ENCODE results near the gene CPEB2. TPM values are rescaled to one million over a fixed set of nuclear protein-coding genes. Genes with fewer than 3 reads are reported as not detected.

Gene CPEB2
- total and polyA plus RNA-seq, 5 donors = 5.3 to 18.3 (median 13.2) TPM

DNA sequence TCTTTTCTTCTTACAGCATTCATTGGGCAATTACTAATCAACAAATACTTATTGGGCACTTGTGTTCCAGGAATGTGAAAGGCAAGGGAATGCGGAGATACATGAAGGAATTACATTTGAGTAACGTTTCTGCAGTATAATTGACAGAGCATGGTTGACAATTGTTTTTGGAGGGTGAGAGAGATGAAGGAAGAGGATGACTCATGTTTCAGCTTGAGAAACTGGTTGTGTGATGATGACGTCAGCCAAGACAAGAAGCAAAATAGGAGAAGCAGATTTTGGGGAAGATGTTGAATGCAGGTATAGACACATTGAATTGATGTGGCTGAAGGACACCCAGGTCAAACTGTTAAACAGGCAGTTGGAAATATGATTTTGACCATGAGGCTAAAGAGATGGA is 8.0 kb upstream of the CPEB2 start:
- WGBS = 62% methylated on average over 3 of the region's 3 CpGs
- Histone ChIP-seq H3K9me3 (ENCODE audit: control insufficient read depth, low read length) (no peaks in the 10 kb centered on the region), H3K4me1 (ENCODE audit: control insufficient read depth, insufficient read depth, low read length) (no peaks in the 10 kb centered on the region), H3K27ac (ENCODE audit: low read length) (no peak overlapping the region), H3K27me3 (ENCODE audit: control insufficient read depth, insufficient read depth) (no peaks in the 10 kb centered on the region), H3K4me3 (ENCODE audit: low read length) (no peak overlapping the region)
- ATAC-seq (no peak), DNase-seq (no peak)
- intact Hi-C loops (cut with DNase I) = no loop called here

DNA sequence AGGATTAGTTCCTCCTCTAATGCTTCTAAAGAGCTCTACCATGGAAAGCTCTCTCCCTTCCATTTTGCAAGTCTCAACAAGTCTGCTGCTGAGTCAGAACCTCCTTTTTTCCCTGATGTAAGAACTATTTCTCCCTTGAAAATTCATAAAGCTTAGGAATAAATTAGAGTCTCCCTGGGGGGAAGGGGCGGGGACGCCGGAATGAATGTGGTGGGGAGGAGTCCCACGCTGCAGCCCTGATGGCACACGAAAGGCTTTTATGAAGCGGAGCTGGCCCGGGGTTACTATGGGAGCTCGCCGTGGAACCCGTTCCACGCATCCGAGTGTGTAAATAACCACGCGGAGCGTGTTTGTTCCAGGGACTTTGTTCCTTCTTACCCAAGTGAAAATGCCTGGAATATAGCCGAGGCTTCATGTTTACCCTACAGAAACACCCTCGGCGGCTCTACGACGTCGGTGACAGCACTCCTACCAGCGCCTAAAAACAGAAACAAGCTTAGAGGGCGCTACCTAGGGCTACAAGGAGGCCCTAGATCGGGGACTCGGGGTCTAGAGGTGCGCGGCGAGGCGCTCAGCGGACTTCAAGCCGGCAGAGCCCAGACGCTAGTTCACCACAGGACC is 923 bp upstream of the CPEB2 start:
- H3K4me3 ChIP-seq (ENCODE audit: low read length) = peak overlapping the region; percentile 83
- peak overlapping the region; percentile 97 for H3K27ac ChIP-seq (ENCODE audit: low read length)
- no peaks in the 10 kb centered on the region for H3K9me3 ChIP-seq (ENCODE audit: control insufficient read depth, low read length)
- intact Hi-C loops (cut with DNase I) = loop anchor here in 1 of 4 donors (5.0 kb wide), 1 partner anchor 84 kb away; no protein-coding TSS in a partner anchor
- peak; percentile 88 to 92 (median 89) for DNase-seq
- under 1% methylated on average over 32 of the region's 32 CpGs for WGBS
- no peaks in the 10 kb centered on the region for H3K4me1 ChIP-seq (ENCODE audit: control insufficient read depth, insufficient read depth, low read length)
- peak; percentile 47 to 57 for ATAC-seq
- no peaks in the 10 kb centered on the region for H3K27me3 ChIP-seq (ENCODE audit: control insufficient read depth, insufficient read depth)

DNA sequence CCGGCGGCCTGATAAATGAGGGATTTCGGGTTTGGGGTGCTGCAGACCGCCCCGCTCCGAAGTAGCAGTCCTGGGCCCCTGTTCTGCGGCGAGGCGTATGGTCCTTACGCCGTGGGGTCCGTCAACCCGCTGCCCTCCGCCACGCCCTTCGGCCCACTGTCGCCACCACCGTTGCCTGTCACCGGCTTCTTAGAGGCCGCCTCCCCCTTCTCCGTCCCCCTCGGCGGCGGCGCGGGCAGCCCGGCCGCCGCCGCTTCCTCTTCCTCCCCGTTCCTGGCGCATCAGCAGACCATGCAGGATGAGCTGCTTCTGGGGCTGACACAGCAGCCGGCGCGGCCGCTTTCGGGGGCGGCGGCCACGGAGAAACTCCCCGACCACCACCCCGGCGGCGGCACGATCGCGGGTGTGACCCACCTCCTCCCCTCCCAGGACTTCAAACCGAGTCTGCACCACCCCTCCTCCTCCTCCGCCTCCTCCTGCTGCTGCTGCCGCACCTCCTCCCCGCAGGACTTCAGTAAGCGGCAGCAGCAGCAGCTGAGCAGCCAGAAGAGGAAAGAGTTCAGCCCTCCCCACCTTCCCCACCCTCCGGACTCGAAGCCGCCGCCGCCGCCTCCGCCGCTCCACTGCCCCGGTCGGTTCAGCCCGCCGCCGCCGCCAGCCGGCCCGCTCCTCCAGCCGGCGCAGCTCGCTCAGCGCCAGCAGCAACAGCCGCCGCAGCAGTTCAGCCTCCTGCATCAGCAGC is 549 bp downstream of the CPEB2 start:
- H3K4me1 ChIP-seq (ENCODE audit: control insufficient read depth, insufficient read depth, low read length) = no peaks in the 10 kb centered on the region
- intact Hi-C loops (cut with DNase I) = loop anchor here in 1 of 4 donors (5.0 kb wide), 1 partner anchor 86 kb away; no protein-coding TSS in a partner anchor
- WGBS = under 1% methylated on average over 74 of the region's 74 CpGs

DNA sequence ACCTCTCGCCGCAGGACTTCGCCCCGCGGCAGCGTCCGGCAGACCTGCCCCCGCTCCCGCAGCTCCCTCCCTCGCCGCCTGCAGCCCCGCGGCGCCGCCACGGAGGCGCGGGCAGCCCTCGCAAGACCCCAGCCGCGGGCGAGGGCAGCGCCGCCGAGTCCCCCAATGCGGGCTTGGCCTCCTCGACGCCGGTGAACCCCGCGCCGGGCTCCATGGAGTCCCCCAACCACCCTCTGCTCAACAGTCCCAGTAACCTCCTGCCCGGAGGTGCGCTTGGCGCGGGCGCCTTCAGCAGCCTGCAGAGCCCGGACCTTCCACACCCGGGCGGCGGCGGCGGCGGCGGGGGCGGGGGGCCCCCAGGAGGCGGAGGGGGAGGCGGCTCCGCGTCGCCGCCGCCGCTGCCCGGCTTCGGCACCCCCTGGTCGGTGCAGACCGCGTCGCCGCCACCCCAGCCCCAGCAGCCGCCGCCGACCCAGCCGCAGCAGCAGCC is 1.2 kb downstream of the CPEB2 start:
- under 1% methylated on average over 65 of the region's 65 CpGs for WGBS
- H3K27ac ChIP-seq (ENCODE audit: low read length) = peak overlapping the region; percentile 99
- ATAC-seq = no peak
- intact Hi-C loops (cut with DNase I) = loop anchor here in 1 of 4 donors (5.0 kb wide), 1 partner anchor 86 kb away; no protein-coding TSS in a partner anchor
- H3K4me1 ChIP-seq (ENCODE audit: control insufficient read depth, insufficient read depth, low read length) = no peaks in the 10 kb centered on the region
- no peaks in the 10 kb centered on the region for H3K27me3 ChIP-seq (ENCODE audit: control insufficient read depth, insufficient read depth)
- no peaks in the 10 kb centered on the region for H3K9me3 ChIP-seq (ENCODE audit: control insufficient read depth, low read length)
- peak; percentile 61 to 87 (median 83) for DNase-seq
- peak overlapping the region; percentile 93 for H3K4me3 ChIP-seq (ENCODE audit: low read length)

More for the DNA sequence above, 549 bp downstream of the CPEB2 start:
- no peaks in the 10 kb centered on the region for H3K9me3 ChIP-seq (ENCODE audit: control insufficient read depth, low read length)
- peak overlapping the region; percentile 99 for H3K27ac ChIP-seq (ENCODE audit: low read length)
- ATAC-seq (peak; percentile 50 to 59), DNase-seq (peak; percentile 80 to 93 (median 92))
- H3K4me3 ChIP-seq (ENCODE audit: low read length) = peak overlapping the region; percentile 93
- H3K27me3 ChIP-seq (ENCODE audit: control insufficient read depth, insufficient read depth) = no peaks in the 10 kb centered on the region

DNA sequence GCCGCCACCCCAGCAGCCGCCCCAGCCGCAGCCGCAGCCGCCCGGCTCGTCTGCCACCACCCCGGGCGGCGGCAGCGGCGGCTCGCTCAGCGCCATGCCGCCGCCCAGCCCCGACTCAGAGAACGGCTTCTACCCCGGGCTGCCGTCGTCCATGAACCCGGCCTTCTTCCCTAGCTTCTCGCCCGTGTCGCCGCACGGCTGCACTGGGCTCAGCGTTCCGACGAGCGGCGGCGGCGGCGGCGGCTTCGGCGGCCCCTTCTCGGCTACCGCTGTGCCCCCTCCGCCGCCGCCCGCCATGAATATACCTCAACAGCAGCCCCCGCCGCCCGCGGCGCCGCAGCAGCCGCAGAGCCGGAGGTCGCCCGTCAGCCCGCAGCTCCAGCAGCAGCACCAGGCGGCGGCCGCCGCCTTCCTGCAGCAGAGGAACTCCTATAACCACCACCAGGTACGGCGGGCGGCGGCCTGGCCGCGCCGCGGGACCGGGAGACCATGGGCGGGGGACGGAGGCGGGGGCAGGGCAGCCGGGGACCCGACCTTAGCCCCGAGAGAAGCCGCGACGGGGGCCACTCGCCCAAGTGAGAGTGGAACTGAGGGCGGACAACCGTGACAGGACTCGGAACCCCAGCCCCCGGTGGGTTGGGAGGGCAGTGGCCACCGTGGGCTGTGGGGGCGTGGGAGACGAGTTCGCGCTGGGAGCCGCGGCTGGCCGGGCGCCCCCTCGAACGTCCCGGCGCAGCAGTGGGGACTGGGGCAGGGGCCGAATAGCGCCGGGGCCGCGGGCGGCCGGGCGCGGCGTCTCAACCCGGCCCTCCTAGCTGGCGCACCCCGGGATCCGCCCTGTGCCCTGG is 1.8 kb downstream of the CPEB2 start:
- Histone ChIP-seq H3K9me3 (ENCODE audit: control insufficient read depth, low read length) (no peaks in the 10 kb centered on the region), H3K4me1 (ENCODE audit: control insufficient read depth, insufficient read depth, low read length) (no peaks in the 10 kb centered on the region), H3K27me3 (ENCODE audit: control insufficient read depth, insufficient read depth) (no peaks in the 10 kb centered on the region), H3K4me3 (ENCODE audit: low read length) (peak overlapping the region; percentile 93), H3K27ac (ENCODE audit: low read length) (peak overlapping the region; percentile 99)
- WGBS = under 1% methylated on average over 109 of the region's 109 CpGs
- intact Hi-C loops (cut with DNase I) = loop anchor here in 1 of 4 donors (5.0 kb wide), 1 partner anchor 87 kb away; no protein-coding TSS in a partner anchor
- peak in 1 of 2 donors; percentile 2 for ATAC-seq
- DNase-seq = peak; percentile 56 to 83 (median 83)

DNA sequence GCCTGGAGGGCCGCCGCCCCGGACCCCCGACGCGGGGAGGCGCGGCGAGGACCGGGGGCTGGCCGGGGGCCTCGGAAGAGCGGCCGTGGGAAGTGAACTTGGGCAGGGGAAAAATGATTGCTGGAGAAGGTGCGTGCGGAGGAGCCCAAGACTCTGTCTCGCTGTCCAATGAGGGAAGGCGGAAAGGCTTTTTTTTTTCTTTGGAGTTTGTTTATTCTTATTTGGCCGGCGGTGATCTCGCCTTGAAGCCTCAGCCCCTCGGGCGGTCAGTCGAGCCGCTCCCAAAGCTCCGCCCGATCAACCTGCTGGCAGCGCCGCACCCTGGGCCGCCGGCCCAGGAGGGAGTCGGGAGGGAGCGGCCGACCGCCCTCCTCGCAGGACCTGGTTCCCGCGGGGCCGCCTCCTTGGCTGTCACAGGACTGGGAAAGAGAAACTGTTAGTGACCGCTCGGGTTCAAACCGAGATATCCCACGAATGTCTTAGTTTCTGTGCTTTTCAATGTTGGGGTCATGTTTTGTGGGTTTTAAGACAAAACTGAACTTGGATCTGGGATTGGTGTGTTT is 2.5 kb downstream of the CPEB2 start:
- H3K4me3 ChIP-seq (ENCODE audit: low read length) = peak overlapping the region; percentile 93
- ATAC-seq (peak; percentile 43 to 54), DNase-seq (peak; percentile 89 to 95 (median 95))
- no peaks in the 10 kb centered on the region for H3K27me3 ChIP-seq (ENCODE audit: control insufficient read depth, insufficient read depth)
- no peaks in the 10 kb centered on the region for H3K4me1 ChIP-seq (ENCODE audit: control insufficient read depth, insufficient read depth, low read length)
- H3K9me3 ChIP-seq (ENCODE audit: control insufficient read depth, low read length) = no peaks in the 10 kb centered on the region
- peak overlapping the region; percentile 99 for H3K27ac ChIP-seq (ENCODE audit: low read length)
- intact Hi-C loops (cut with DNase I) = loop anchor here in 1 of 4 donors (5.0 kb wide), 1 partner anchor 88 kb away; no protein-coding TSS in a partner anchor
- under 1% methylated on average over 43 of the region's 43 CpGs for WGBS

DNA sequence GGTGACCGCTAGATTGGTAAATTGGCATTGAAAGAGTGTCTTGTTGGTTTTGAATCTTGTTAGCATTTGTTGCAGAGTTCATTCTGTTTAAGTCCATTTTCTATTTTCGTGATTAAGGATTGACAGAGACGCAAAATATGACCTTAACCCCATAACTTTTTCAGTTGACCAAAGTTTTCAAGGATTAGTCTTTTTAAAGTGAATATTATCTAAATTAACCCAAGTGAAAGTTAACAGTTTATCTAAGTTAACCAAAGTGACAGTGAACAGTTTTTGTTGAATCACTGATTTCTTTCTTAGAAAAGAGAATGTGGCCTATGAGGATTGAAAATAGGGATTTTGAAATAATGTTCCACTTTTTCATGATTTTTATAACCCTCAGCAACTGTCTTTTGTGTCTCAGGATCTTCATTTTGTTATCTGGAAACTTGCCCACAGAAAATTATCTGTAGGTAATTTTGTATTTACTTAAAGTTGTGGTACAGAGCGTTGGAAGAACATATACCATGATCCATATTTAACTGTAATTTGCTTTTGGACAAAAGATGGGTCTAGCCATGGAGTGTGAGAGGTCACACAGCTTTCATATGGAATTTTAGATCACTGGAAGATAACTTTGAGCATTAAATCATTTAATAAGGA is 3.3 kb downstream of the CPEB2 start:
- ATAC-seq = no peak
- H3K4me3 ChIP-seq (ENCODE audit: low read length) = peak overlapping the region; percentile 93
- WGBS = 26% methylated on average over 4 of the region's 4 CpGs
- no peaks in the 10 kb centered on the region for H3K27me3 ChIP-seq (ENCODE audit: control insufficient read depth, insufficient read depth)
- intact Hi-C loops (cut with DNase I) = no loop called here
- no peak for DNase-seq
- H3K4me1 ChIP-seq (ENCODE audit: control insufficient read depth, insufficient read depth, low read length) = peaks cover 2% of the 10 kb centered on the region
- no peak overlapping the region for H3K27ac ChIP-seq (ENCODE audit: low read length)
- no peaks in the 10 kb centered on the region for H3K9me3 ChIP-seq (ENCODE audit: control insufficient read depth, low read length)

DNA sequence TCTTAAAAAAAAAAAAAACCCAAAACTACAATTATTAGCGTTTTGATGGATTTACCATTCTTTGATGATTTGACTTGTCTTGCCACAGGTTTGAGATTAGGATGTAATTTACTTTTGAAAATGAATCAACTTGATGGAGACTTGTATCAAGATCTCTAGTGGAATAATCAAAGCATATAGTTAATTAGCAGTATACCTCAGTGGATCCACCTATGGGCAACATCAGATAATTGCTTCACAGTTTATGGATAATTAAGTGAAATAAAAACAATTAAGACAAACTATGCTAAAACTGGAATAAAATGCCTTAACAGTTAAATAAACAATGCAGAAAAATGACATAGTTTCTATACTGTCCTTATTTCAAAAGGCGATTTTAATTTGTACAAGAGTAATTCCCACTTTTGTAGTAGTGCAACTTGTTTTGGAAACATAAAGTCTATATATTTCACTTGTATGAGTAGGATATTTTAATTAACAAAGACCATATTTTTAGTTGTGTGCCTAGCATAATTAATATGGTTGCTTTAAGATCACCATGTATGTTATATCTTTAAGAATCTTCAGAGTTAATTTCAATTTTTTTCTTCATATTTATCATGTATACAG is 4.2 kb downstream of the CPEB2 start:
- DNase-seq (no peak), ATAC-seq (no peak)
- intact Hi-C loops (cut with DNase I) = no loop called here
- H3K27ac ChIP-seq (ENCODE audit: low read length) = no peak overlapping the region
- no peaks in the 10 kb centered on the region for H3K9me3 ChIP-seq (ENCODE audit: control insufficient read depth, low read length)
- H3K4me1 ChIP-seq (ENCODE audit: control insufficient read depth, insufficient read depth, low read length) = peaks cover 3% of the 10 kb centered on the region
- H3K27me3 ChIP-seq (ENCODE audit: control insufficient read depth, insufficient read depth) = no peaks in the 10 kb centered on the region
- no peak overlapping the region for H3K4me3 ChIP-seq (ENCODE audit: low read length)
- WGBS = 48% methylated on average over 2 of the region's 2 CpGs

DNA sequence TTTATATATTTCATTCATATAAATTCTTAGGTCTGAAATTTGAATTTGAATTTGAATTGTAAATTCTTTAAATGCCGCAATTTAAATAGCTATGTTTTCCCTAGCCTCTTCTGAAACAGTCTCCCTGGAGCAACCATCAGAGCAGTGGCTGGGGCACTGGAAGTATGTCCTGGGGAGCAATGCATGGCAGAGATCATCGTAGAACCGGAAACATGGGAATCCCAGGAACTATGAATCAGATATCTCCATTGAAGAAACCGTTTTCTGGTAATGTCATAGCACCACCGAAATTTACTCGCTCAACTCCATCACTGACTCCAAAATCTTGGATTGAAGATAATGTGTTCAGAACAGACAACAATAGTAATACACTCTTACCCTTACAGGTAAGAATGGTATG is 4.9 kb downstream of the CPEB2 start:
- H3K27ac ChIP-seq (ENCODE audit: low read length) = no peak overlapping the region
- 66% methylated on average over 6 of the region's 6 CpGs for WGBS
- ATAC-seq (no peak), DNase-seq (no peak)
- intact Hi-C loops (cut with DNase I) = no loop called here
- H3K4me3 ChIP-seq (ENCODE audit: low read length) = peak overlapping the region; percentile 37
- H3K4me1 ChIP-seq (ENCODE audit: control insufficient read depth, insufficient read depth, low read length) = peaks cover 3% of the 10 kb centered on the region
- H3K27me3 ChIP-seq (ENCODE audit: control insufficient read depth, insufficient read depth) = no peaks in the 10 kb centered on the region
- H3K9me3 ChIP-seq (ENCODE audit: control insufficient read depth, low read length) = no peaks in the 10 kb centered on the region

All from right cardiac atrium (tissue), 5 donors.